ENCODE data around the gene ECM2. TPM values are rescaled to one million over a fixed set of nuclear protein-coding genes. Genes with fewer than 3 reads are reported as not detected.
A peak's percentile ranks its signal among the peaks of the same experiment; 100 is the strongest.

The ECM2 gene
- total RNA-seq, 4 donors from 2014 or later = 4.9 to 15.2 (median 12.6) TPM

- Histone ChIP-seq H3K4me3 (replicated peaks in 1 of 3) (no peak overlapping the region), H3K27me3 (no peaks in the 10 kb centered on the region), H3K36me3 (no peaks in the 10 kb centered on the region), H3K4me1 (peaks cover 12 to 18% of the 10 kb centered on the region in 2 donors), H3K27ac (no peak overlapping the region), H3K9me3 (no peaks in the 10 kb centered on the region)
- 39 to 61% methylated on average over 7 to 10 of the region's 10 CpGs for WGBS, 2 donors
- no peak for TF ChIP-seq POLR2A (IDR thresholded peaks at IDR 0.05)
- no peak for TF ChIP-seq CTCF (IDR thresholded peaks at IDR 0.05)
- intact Hi-C loops (cut with DNase I) = no loop called here
- DNase-seq = no peak
Measured at GRCh38 chr9:92508018-92508820, 27.6 kb downstream of the ECM2 start.

GRCh38 chr9:92507496-92507895 lies 28.3 kb downstream of the ECM2 start:
- Histone ChIP-seq H3K36me3 (no peaks in the 10 kb centered on the region), H3K27ac (no peak overlapping the region), H3K4me1 (peaks cover 12 to 18% of the 10 kb centered on the region in 2 donors), H3K9me3 (no peaks in the 10 kb centered on the region), H3K4me3 (replicated peaks in 1 of 3) (no peak overlapping the region), H3K27me3 (no peaks in the 10 kb centered on the region)
- 70 to 81% methylated on average over 4 of the region's 4 CpGs for WGBS, 2 donors
- TF ChIP-seq POLR2A (IDR thresholded peaks at IDR 0.05) (no peak), CTCF (IDR thresholded peaks at IDR 0.05) (no peak)
- intact Hi-C loops (cut with DNase I) = no loop called here
- no peak for DNase-seq

- TF ChIP-seq POLR2A (IDR thresholded peaks at IDR 0.05) = no peak
- TF ChIP-seq CTCF (IDR thresholded peaks at IDR 0.05) = no peak
- 89 to 91% methylated on average over 2 of the region's 2 CpGs for WGBS, 2 donors
Measured at GRCh38 chr9:92507005-92507404, 28.8 kb downstream of the ECM2 start.

GRCh38 chr9:92506184-92506857 lies 29.5 kb downstream of the ECM2 start:
- peak; percentile 3 for DNase-seq
- Histone ChIP-seq H3K9me3 (no peaks in the 10 kb centered on the region), H3K4me3 (replicated peaks in 1 of 3) (no peak overlapping the region), H3K4me1 (peaks cover 12 to 18% of the 10 kb centered on the region in 2 donors), H3K27me3 (no peaks in the 10 kb centered on the region), H3K27ac (peak overlapping the region in 1 of 3 donors; percentile 13), H3K36me3 (no peaks in the 10 kb centered on the region)
- intact Hi-C loops (cut with DNase I) = no loop called here
- TF ChIP-seq CTCF (IDR thresholded peaks at IDR 0.05) = no peak
- no peak for TF ChIP-seq POLR2A (IDR thresholded peaks at IDR 0.05)
- WGBS, 2 donors = 66 to 78% methylated on average over 3 of the region's 3 CpGs

More at GRCh38 chr9:92507005-92507404, 28.8 kb downstream of the ECM2 start:
- no peak for DNase-seq
- H3K9me3 ChIP-seq = no peaks in the 10 kb centered on the region
- H3K4me1 ChIP-seq = peaks cover 12 to 18% of the 10 kb centered on the region in 2 donors
- intact Hi-C loops (cut with DNase I) = no loop called here
- no peak overlapping the region for H3K27ac ChIP-seq
- no peak overlapping the region for H3K4me3 ChIP-seq (replicated peaks in 1 of 3)
- H3K27me3 ChIP-seq = no peaks in the 10 kb centered on the region
- no peaks in the 10 kb centered on the region for H3K36me3 ChIP-seq

- Histone ChIP-seq H3K9me3 (no peaks in the 10 kb centered on the region), H3K4me1 (peaks cover 12 to 18% of the 10 kb centered on the region in 2 donors), H3K27me3 (no peaks in the 10 kb centered on the region), H3K36me3 (no peaks in the 10 kb centered on the region), H3K27ac (no peak overlapping the region), H3K4me3 (replicated peaks in 1 of 3) (no peak overlapping the region)
- TF ChIP-seq CTCF (IDR thresholded peaks at IDR 0.05) (no peak), POLR2A (IDR thresholded peaks at IDR 0.05) (no peak)
- no peak for DNase-seq
- WGBS, 2 donors = 86 to 87% methylated on average over 2 of the region's 2 CpGs
- intact Hi-C loops (cut with DNase I) = no loop called here
Measured at GRCh38 chr9:92504881-92505280, 30.9 kb downstream of the ECM2 start.

All from thyroid gland (tissue), 4 donors.